Upper lobe of left lung (tissue), 6 donors: ENCODE results near the gene PEPD. TPM values are rescaled to one million over a fixed set of nuclear protein-coding genes. Genes with fewer than 3 reads are reported as not detected.
A peak's percentile ranks its signal among the peaks of the same experiment; 100 is the strongest.

ENCODE experiments used
- ATAC-seq, 2 donors: fragments of 200-7000 bp; cut with Tn5 transposase; one replicate each; pipeline ENCODE4 v1.9.1; 2022; ENCODE audit warnings: mild to moderate bottlenecking in 2 of 2, moderate library complexity in 2 of 2; ENCODE audit not compliant: low FRiP score in 2 of 2
- DNase-seq, 2 donors: peaks; one replicate each; pipeline ENCODE4 v3.0.0-alpha.2; 2019 to 2020
- H3K27ac ChIP-seq, 4 donors: fragments of 200-600 bp; sonication (generic); one replicate each; pipeline ENCODE4 v1.5.1; 2016 to 2019
- H3K27me3 ChIP-seq, 4 donors: fragments of 200-600 bp; sonication (generic); one replicate each; pipeline ENCODE4 v1.5.1; 2017 to 2019
- H3K36me3 ChIP-seq, 4 donors: fragments of 200-600 bp; sonication (generic); one replicate each; pipeline ENCODE4 v1.5.1; 2016 to 2019
- H3K4me1 ChIP-seq, 4 donors: fragments of 200-600 bp; sonication (generic); one replicate each; pipeline ENCODE4 v1.5.1; 2018 to 2019
- H3K4me3 ChIP-seq, 4 donors: fragments of 200-600 bp; sonication (generic); one replicate each; pipeline ENCODE4 v1.5.1; 2017 to 2019; ENCODE audit warnings: mild to moderate bottlenecking in 2 of 4, moderate library complexity in 1 of 4
- H3K9me3 ChIP-seq, 4 donors: fragments of 200-600 bp; sonication (generic); one replicate each; pipeline ENCODE4 v1.5.1; 2018 to 2019
- CTCF ChIP-seq, 6 experiments: fragments of 450-650 bp in 4 of 6; fragments of 200-600 bp in 2 of 6; sonication (generic) in 2 of 6; IDR thresholded peaks; one replicate each; pipeline ENCODE4 v1.5.1; 2016 to 2019; ENCODE audit warnings: antibody characterized with exemption in 6 of 6
- EP300 ChIP-seq, 4 donors: sonication (generic); formaldehyde crosslinking; IDR thresholded peaks; one replicate each; pipeline ENCODE4 v1.5.1; 2017; ENCODE audit warnings: antibody characterized with exemption in 4 of 4, control low read depth in 2 of 4
- POLR2A ChIP-seq, 4 donors: fragments of 450-650 bp; IDR thresholded peaks; one replicate each; pipeline ENCODE4 v1.5.1; 2016 to 2017; ENCODE audit warnings: antibody characterized with exemption in 4 of 4, mild to moderate bottlenecking in 2 of 4
- POLR2AphosphoS5 ChIP-seq, 2 donors: sonication (generic); formaldehyde crosslinking; IDR thresholded peaks; one replicate each; pipeline ENCODE4 v1.5.1; 2017; ENCODE audit warnings: antibody characterized with exemption in 2 of 2
- WGBS, 2 donors: methylation state at CpG; one replicate each; pipeline ENCODE4 v1.1.5; 2017 to 2018; 5-methylcytosine and 5-hydroxymethylcytosine counted together
- total RNA-seq, 6 donors: library from RNA; depleted of rRNA in 4 of 6; stranded (reverse); fragments of >200 nt in 4 of 6; gene quantifications; one replicate each; pipeline versions ENCODE4 v1.1.0 to v1.2.1, GENCODE V29; 2016 to 2021
- donor health status: DM: no; HTN: no; CAD: no; lungs with moderate emphysema.
- donor health status: DM: no; HTN: yes; CAD: no; lungs with severe emphysema.

Gene PEPD
- total RNA-seq, 6 donors from 2014 or later, result 30.4 to 106 (median 80.6) TPM

DNA sequence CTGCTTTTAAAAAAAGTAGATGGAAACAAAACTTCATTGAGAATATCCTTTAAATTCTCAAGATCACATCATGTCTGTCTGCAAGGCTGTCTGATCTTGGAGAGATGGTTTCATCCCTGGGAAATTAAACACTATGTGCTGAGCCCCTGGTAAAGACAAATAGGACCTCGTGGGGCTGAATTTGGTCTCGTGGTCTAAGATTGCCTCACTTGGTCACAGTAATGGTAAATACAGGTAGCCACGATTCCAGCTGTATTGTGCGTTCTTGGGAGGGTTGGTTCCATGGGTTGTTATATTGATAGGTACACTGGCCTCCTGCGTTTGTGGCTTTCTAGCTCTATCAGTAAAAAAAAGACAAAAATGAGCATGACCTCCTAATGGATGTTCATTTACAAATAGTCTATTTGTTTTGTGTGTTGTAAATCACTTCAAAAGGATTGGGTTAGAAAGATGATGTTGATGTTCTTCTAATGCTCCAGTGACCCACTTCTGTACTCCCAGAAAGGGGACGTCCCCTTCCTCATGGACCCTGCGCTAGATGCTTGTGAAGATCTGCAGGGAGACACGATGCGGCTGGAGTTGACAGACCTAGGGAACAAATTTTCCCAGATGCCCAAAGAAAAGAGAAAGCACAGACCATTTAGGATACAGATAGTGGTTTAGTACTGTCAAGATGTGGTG, 146.3 kb downstream of the PEPD start:
- Histone ChIP-seq H3K9me3 (no peaks in the 10 kb centered on the region), H3K27ac (peak overlapping the region; percentile 94 to 100 (median 99)), H3K4me1 (peaks cover 30 to 41% (median 33%) of the 10 kb centered on the region in 4 donors), H3K36me3 (peaks cover 6 to 13% (median 8%) of the 10 kb centered on the region in 4 donors), H3K4me3 (peak overlapping the region in 3 of 4 donors; percentile 86 to 94 (median 87)), H3K27me3 (no peaks in the 10 kb centered on the region)
- ATAC-seq, result no peak
- TF ChIP-seq EP300 (IDR thresholded peaks at IDR 0.05), result no peak
- no peak for TF ChIP-seq CTCF (IDR thresholded peaks at IDR 0.05)
- no peak for TF ChIP-seq POLR2AphosphoS5 (IDR thresholded peaks at IDR 0.05)
- TF ChIP-seq POLR2A (IDR thresholded peaks at IDR 0.05), result no peak
- no peak for DNase-seq
- WGBS, 2 donors, result 66 to 80% methylated on average over 9 of the region's 9 CpGs

DNA sequence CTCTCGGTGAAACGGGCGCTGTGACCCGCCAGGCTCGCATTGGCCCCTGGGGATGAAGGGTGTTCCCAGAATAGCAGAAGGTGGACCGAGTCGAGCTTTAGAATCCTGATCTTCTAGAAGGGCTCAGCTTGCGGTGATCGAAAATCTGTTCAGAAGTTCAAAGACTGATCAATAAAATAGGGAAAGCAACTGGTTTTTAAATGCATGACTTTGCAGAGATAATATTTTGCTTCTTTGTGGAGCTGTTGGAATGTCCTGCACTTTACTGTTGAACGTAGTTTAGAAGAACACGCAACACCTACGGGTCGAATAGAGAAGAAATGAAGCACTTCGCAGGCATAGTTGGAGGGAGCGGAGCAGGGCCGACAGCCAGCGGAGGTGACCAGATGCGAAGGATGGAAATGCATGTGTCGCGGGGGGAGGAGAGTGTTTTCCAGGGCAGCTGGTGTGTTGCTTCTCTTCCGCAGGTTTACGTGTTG, 147.3 kb downstream of the PEPD start:
- H3K4me3 ChIP-seq, result peak overlapping the region; percentile 58 to 94 (median 86)
- H3K27me3 ChIP-seq, result no peaks in the 10 kb centered on the region
- peak; percentile 10 to 68 for DNase-seq
- H3K4me1 ChIP-seq, result peaks cover 30 to 41% (median 33%) of the 10 kb centered on the region in 4 donors
- 1 to 2% methylated on average over 17 to 22 of the region's 22 CpGs for WGBS, 2 donors
- H3K27ac ChIP-seq, result peak overlapping the region; percentile 94 to 100 (median 99)
- H3K36me3 ChIP-seq, result peaks cover 2 to 5% (median 3%) of the 10 kb centered on the region in 4 donors
- H3K9me3 ChIP-seq, result no peaks in the 10 kb centered on the region
- ATAC-seq, result peak in 1 of 2 donors; percentile 35
- TF ChIP-seq POLR2A (IDR thresholded peaks at IDR 0.05), result no peak
- TF ChIP-seq EP300 (IDR thresholded peaks at IDR 0.05), result no peak
- no peak for TF ChIP-seq POLR2AphosphoS5 (IDR thresholded peaks at IDR 0.05)
- TF ChIP-seq CTCF (IDR thresholded peaks at IDR 0.05), result no peak

DNA sequence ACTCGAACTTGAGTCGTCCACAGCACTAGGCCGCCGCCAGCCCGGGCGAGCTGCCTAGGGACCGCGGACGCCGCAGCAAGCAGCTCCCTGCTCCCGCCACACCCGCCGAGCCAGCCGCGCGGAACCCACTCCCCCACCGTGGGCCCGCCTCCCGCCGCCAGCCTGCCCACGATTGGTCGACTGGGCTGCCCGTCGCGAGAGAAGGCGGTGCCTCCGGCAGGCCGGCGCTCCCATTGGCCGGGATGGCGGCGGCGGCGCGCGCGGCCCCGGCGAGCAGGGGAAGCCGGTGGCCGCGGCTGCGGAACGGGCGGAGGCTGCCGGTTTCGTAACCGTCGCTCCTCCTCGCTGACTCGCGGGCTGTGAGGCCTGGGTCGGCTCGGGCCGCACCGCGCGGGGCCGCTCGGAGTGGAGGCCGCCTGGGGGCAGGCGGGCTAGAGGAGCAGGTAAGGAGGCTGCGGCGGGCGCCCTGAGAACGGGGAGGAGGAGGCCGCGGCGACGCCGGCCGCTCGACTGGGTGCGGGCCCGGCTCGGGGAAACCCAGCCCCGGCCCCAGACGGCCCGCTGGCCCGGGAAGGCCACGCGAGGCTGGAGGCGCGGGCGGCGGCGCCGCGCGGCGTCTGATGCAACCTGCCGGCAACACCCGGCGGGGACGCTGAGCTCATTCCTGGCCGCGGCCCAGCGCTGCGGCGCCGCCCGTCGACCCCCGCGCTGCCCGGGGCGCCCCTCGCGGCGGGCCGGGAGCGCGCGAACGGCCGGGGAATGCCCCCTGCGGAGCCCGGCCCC, 147.9 kb downstream of the PEPD start, which contains the start of gene CEBPG:
Gene CEBPG (plus strand): TSS at position 257 of the 783 bp plus-strand sequence. CDS start 5,531 bp downstream, outside the sequence.
- Histone ChIP-seq H3K36me3 (no peaks in the 10 kb centered on the region), H3K27ac (peak within 1 kb of the TSS; percentile 94 to 100 (median 99)), H3K4me3 (peak within 1 kb of the TSS; percentile 82 to 94 (median 86)), H3K9me3 (no peaks in the 10 kb centered on the region), H3K4me1 (peaks cover 30 to 37% (median 33%) of the 10 kb centered on the region in 4 donors), H3K27me3 (no peaks in the 10 kb centered on the region)
- peak; percentile 94 to 99 for DNase-seq
- 0% methylated on average over 87 of the region's 118 CpGs; no CpG with 5 or more reads in 1 of the 2 donors for WGBS, 2 donors
- peak; percentile 97 to 98 for ATAC-seq
- TF ChIP-seq CTCF (IDR thresholded peaks at IDR 0.05), result peak in 4 of 6 experiments; percentile 52 to 73 (median 60)
- peak; percentile 68 to 79 for TF ChIP-seq POLR2AphosphoS5 (IDR thresholded peaks at IDR 0.05)
- TF ChIP-seq EP300 (IDR thresholded peaks at IDR 0.05), result no peak
- peak in 3 of 4 donors; percentile 78 to 96 (median 94) for TF ChIP-seq POLR2A (IDR thresholded peaks at IDR 0.05)

DNA sequence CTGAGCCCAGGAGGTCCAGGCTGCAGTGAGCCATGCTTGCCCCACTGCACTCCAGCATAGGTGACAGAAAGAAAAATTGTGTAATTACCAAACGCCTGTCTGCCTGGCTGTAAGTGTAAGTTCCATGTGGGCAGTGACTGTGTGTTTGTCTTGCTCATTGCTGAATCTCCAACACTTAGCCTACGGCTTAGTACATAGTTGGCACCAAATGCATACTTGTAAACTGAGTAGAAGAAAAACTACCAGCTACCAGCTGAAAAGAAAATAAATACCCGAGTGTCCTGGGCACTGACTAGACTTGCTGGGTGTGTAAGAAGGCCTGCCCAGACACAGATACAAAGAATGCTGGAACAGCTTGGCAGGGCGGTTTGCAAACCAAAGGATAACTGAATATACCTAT, 150.8 kb downstream of the PEPD start:
- Histone ChIP-seq H3K27me3 (no peaks in the 10 kb centered on the region), H3K4me3 (no peak overlapping the region), H3K36me3 (no peaks in the 10 kb centered on the region), H3K9me3 (no peaks in the 10 kb centered on the region), H3K27ac (no peak overlapping the region), H3K4me1 (peaks cover 9 to 15% (median 14%) of the 10 kb centered on the region in 4 donors)
- ATAC-seq (no peak), DNase-seq (no peak)
- 74 to 76% methylated on average over 4 of the region's 4 CpGs for WGBS, 2 donors
- TF ChIP-seq EP300 (IDR thresholded peaks at IDR 0.05), result no peak
- TF ChIP-seq CTCF (IDR thresholded peaks at IDR 0.05), result no peak
- TF ChIP-seq POLR2AphosphoS5 (IDR thresholded peaks at IDR 0.05), result no peak
- no peak for TF ChIP-seq POLR2A (IDR thresholded peaks at IDR 0.05)
